Activated CD8-positive, alpha-beta memory T cell treated with anti-CD3 and anti-CD28 coated beads for 48 hours (primary cell): ENCODE results near the gene KCNN3.

Source experiments
- DNase-seq, 3 experiments: peaks; one replicate each; pipeline ENCODE4 v3.0.0-alpha.2; 2020; ENCODE audit warnings: low read depth in 2 of 3, low spot score in 2 of 3

Gene KCNN3

DNA sequence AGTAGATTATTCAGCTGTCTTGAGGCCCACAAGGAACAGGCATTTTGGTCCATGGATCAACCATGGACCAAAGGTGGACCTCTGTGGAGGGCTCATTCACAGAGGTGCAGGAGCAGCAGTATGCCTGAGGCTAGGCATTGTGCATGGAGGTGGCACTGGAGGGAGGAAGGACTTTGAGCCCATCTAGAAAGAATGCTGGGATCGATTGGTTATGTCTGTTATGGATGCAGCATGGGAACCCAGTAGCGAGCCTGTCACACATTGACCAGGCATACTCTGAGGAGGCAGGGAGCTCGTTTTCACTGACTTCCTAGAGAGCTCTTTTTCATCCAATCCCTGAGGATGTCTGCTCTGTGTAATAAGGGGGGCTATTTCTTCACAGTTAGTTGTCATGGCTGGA, 75.5 kb downstream of the KCNN3 start:
- no peak for DNase-seq

DNA sequence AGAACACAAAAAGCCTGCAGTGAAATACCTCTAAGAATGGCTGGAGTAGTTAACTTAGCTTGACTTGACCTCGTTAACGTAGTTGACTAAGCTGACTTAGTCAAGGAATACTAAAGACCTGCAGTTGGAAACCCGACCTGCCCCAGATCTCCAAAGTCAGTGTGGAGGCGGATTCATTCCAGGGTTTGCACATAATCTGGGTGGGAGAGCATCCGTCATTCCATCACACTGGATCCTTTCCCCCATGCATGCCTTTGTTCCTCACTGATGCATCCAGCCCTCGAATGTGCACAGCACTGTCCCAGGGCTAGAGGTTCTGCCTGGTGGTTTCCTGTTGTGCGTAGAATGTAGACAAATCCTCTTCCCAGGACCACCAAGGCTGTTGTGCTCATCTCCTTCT, 76.4 kb downstream of the KCNN3 start:
- DNase-seq, result no peak

DNA sequence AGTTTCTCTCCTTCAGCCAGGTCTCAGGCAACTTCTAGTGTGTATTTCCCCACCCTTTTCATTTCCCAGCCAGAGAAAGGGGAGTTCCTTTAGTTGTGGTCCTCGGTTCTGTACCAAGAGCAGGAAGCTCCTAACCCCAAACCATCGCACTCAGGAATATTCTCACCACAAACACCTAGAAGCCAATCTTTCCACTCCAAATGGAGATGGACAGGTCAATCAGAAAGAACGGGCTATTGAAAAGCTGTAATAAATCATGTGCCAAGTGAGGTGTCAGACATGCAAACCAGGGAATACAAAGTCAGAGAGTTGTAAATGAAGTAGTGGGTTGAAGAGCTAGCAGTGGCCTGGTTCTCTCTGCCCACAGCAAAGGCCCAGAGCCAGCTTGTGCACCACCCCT, 77.2 kb downstream of the KCNN3 start:
- no peak for DNase-seq

DNA sequence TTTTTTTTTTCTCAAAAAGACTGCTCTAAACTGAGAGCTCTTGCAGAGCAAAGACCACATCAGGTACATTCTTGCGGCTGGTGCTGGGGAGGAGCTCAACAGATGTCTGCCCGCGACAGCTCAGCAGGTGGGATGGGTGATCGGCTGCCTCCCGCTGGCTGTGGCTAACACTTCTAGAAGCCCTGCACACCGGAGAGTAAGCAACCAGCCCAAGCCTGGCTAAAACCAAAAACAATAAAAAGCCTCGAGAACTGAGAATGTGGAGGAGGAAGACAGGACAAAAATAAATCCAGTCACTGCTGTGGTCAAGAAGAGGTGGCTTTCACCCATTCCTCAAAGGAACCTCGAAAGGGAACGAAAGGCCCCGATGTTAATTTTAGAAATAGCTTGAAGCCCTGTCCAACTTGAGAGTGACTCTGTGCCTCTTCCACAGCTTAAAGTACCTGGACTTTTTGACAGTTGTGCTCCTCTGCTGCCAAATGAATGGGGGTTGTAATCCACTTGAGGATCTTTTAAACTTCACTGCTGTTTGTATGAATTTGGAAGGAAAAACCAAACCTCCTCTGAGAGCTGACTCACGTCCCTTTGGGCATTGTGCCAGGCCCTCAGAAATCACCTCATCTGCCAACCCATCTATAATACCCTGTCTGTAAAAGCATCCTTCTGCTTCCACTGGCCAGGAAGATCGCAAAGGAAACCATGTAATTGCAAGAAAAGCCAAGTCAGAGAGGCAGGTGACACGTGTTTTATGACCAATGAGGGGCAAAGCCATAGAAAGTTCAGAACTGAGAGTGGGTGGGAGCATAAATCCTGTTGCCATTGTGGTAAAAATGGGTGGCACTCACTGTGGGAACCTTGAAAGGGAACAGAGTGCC, 78.6 kb downstream of the KCNN3 start:
- DNase-seq, result peak in 2 of 3 experiments; percentile 48 to 54

DNA sequence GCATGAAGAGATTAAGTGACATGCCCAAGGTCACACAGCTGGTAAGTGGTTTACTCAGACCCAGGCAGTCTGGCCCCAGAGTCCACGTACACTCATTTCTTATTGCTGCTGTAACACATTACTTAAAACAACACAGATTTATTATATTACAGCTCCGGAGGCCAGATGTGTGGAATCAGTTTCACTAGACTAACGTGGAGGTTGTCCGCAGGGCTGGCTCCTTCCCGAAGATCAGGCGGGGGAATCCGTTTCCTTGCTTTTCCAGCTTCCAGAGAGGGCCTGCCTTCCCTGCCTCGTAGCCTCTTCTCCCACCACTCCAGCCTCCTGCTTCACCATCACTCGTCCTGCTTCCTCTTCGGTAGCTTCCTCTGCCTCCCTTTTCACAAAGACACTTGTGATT, 81.2 kb downstream of the KCNN3 start:
- no peak for DNase-seq

DNA sequence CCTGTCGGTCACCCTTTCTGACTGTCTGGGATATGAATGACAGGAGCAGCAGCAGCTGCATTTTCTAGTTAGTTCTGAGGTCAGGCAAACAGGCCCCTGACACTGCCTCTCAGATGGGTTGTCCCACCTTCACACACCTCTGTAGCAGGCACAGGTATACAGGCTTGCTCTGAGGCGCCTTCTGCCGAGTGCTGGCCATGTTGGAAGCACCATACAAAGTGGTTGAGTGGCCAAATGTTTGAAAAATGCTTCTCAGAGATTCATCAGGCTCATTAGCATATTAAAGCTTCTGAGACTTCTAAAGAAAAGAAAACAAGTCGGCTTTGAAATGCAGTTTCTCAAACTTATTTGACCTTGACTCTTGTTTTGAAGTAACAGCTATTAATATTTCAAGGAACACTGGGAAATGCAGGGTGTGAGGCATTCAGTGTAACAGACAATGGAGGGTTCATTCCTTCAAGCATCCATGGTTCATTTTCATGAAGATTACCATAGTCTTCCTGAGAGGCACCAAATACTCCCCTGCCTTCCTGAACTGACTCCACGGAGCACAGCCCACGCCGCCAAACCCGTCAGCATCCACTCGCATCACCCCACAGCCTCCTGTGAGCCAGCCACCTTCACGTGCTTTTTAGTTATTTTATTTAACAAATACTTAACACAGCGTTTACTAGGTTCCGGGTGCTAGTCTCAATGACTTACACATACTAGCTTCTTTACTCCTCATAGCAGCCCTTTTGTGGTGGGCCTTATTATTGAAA, 81.8 kb downstream of the KCNN3 start:
- DNase-seq, result no peak

DNA sequence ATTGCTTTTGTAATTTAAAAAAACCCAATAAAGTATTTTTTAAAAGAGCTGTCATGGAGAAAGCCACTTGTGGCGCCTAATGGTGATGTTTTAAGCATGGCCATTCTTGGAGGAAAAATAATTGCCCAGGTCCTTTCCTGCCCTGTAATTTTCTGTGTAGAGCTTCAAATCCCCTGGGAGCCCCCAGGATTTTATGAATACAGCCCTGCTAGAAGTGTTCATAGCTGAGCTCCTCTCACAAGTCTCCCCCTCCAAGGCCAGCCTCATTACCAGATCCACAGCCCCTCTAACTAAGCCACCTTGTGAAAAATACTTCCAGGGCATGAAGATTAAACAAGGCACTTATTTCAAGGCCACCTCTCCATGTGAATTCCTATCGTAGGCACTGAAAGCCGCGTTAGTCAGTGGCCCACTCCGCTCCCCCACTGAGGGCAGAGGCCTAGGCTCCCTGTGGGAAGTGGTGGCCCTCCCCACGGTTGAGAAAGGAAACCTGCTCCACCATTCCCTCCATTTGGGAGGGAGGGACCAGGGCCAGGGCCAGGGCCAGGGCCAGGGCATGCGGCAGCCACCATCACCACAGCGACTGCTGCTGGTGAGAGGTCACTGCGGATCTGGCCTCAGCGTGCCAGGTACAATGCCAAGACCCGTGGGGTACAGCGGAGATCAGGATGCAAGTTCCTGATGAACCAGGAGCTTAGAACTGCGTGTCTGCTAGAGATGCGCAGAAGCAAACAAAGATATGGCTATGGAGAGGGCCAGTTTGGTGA, 83.1 kb downstream of the KCNN3 start:
- DNase-seq, result no peak

DNA sequence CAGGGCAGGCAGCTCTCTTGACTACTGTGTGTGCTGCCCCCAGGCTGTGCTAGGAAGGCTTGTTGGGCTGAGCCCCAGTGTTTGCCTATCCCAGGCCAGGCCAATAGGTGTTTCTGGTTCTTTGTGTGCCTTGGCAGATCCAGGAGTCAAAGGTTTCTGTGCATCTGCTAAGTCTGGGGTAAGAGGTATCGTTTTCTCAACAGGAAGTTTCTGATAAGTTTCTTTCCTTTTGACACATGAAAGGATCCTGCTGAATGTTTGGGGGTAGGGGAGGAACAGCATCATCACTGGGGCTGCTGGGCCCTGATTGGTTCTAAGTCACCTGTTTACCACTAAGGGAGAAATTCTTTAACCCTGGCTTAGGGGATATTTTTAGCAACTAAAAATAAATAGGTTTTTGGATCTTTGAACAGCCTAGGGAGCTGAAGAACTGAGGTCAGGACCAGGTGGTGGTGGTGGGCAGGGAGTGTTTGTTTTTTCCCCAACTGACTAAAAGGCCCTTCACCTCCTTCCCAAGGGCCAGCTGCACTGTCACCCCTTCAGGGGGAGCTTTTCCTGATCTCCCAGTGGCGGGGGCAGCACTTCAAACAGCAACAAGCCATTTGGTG, 85.1 kb downstream of the KCNN3 start:
- DNase-seq, result peak in 1 of 3 experiments; percentile 19

DNA sequence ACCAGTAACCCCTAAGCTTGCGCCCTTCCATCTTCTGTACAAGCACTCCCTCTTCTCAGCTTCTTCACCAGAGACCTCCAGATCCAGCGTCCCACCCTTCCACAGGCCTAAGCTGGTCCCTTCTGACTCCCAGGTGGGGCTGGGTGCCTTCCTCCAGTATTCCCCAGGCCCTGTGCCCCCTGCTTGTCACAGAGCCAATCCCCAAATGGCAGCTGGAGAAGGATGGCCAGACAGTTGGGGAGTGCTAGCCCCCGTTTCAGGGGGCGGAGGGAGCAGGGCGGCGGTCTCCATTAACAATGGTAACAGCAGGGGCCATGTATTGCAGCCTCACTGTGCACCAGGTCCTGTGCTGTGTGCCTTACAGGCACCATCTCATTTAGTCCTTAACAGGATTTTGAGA, 85.7 kb downstream of the KCNN3 start:
- no peak for DNase-seq

DNA sequence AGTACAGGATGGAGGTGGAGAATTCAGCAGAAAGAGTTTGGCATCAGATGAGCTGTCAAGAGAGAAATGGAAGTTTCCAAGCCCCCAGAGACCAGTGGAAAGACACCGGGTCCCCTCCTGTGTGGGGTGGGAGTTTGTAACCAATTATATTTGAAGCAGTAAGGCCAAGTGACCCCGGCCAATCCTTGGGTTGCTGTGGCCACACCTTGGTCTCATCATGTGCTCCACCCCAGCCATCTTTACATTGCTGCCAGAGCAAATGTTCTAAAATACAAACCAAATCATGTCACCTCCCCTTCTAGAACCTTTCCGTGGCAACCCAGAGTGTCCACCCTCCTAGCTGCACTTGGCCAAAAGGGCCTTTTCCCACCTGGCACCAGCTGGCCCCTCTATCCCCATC, 86.1 kb downstream of the KCNN3 start:
- DNase-seq, result no peak

DNA sequence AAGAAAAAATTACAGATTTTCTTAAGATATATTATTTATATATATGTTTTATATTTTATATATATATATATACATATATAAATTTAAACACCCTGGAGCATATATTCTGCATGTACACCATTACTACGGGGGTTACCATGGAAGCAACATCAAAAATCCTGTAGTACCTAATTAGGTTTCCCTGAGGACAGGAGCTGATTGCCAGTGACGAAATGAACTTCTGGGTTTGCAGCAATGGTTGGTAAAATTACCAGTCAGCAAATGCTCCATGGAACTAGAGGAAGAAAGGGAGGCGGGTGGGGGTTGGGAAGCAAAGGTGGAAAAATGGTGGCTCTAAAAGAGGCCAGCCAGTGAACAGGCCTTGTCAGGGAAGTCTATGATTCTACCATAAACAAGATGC, 89.5 kb downstream of the KCNN3 start:
- DNase-seq, result no peak

DNA sequence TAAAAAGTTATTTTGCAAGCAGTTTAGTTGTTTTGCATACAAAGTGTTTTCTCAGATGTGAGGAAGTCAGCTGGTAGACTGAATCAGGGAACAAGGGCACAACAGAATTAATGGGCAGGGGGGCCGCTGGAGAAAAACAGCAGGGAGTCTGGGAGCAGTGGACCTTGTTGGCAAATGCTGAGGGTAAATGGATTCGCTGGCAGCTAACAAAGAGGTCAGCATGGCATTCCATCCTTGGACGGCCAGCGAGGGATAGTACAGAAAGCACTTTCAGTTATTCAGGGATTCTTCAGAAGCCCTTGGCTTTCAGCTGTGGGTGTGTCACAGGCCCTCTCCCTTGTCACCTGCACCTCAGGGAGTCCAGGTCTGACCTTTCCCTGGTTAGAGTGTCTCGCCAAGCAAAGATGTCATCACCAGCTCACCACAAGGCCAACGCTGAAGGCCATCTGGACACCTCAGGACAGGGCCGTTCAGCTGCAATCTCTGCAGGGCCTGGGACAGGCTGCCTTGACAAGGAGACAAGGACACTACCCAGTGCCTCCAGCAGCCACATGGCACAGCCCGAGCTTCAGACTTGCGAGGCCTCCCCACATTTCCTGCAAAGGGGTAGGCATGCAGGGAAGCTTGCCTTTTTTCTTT, 90.4 kb downstream of the KCNN3 start:
- no peak for DNase-seq

DNA sequence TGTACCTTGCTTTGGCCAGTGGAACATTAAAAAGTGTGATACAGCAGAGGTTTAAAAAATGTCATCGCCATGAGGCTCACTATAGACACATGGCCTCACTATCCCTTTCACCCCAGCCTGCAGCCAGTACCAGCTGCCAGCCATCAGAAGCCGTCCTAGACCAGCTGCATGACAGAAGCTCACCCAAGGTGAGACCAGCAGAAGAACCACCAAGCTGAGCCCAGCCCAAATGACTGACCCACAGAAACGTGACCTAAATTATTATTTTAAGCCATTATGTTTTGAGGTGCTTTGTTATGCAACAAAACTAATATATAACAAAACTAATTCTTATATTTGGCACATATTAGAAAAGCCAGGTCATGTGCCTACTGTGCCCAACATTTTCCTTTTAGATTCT, 91.1 kb downstream of the KCNN3 start:
- no peak for DNase-seq

DNA sequence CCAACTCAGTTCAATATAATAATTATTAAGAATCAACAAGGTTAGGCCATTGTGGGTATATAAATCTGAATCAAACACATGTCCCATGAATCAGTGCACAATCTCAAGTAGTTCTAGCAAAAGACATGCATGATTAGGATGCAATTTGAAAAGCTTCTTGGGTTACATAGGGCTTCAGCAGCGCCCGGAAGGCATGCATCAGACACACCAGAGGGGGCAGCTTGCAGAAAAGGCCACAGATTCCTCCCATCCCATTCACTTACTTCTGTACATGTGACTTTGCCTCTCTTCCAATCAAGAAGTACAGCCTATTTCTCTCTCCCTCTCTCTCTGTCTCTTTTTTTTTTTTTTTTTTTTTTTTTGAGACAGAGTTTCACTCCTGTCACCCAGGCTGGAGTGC, 91.8 kb downstream of the KCNN3 start:
- no peak for DNase-seq

DNA sequence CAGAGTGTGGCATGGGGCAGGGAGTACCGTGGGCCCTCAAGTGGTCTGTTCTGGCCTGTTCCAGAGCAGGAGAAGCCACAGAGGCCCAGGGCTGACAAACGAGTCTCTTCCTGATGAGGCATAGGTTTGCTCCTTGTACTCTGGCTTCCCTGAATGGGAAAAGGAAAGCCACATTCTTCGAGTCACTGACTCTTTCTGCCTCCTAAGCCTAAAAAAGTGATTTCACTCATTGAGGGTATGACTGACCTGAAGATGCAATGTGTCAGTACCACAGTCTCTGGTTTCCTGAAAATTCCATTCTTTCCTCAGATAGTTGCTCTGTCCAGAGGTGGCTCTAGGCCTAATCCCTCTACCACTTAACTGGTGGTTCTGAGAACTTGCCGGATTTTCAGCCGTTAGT, 92.3 kb downstream of the KCNN3 start:
- DNase-seq, result no peak

DNA sequence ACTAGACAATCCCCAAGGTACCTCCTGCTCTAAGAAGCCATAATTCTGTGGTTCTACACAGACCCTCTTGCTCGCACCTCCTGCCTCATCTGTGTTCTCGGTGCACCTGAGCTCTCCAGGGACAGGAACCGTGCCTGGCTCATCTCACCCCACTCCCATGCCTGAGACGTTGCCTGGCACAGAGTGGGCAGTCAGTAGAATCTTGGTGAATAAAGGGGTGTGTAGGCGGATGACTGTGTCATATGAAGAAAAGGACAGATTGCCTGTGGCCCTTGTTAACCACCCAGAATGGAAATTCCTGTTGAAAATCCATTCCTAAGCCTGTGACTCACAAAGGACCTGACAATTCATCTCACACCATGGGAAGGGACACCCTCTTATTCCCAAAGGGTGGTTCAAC, 92.9 kb downstream of the KCNN3 start:
- no peak for DNase-seq

DNA sequence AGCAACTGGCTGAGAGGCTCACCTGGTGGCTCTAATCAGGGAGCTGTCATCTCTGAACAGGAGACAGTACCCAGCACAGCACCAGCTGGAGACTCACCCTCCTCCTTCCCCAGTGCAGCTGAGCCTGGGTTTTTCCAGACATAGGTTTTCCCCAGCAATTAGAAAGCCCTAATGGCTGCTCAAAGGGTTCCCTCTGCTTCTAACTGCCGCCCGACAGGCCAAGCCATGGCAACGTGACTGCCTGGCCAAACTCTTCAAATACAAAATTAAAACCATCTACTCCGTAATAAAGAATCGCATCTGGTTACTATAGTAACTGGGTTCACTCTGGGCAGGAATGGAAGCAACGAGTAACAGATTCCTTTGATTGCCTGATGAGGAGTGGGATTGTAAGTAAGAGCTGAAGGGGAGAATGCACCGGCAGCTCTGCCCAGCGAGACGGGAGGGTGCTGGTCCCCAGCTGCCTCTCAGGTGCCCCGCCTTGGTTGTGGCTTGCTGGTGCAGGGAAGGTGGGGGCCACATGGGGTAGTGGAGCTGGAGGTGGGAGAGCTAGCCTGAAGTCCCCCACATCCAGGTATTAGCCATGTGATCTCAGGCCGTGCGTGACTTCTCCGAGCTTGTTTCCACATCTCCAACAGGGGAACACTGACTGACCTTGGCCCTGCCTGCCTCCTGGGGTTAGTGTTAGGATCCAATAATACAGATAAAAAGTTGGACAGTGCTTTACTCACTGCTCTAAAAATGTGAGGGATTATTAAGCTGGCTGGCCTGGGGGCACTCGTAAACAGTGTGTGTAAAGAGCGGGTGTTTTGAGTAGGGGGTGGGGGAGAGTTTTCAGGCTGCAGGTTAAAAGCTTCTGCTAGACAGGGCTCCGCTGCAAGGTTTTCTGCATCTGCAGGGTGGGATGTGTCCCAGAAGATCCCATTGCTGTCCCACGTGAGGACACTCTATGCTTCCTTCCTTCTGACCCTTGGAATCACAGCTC, 94.2 kb downstream of the KCNN3 start:
- DNase-seq, result no peak

DNA sequence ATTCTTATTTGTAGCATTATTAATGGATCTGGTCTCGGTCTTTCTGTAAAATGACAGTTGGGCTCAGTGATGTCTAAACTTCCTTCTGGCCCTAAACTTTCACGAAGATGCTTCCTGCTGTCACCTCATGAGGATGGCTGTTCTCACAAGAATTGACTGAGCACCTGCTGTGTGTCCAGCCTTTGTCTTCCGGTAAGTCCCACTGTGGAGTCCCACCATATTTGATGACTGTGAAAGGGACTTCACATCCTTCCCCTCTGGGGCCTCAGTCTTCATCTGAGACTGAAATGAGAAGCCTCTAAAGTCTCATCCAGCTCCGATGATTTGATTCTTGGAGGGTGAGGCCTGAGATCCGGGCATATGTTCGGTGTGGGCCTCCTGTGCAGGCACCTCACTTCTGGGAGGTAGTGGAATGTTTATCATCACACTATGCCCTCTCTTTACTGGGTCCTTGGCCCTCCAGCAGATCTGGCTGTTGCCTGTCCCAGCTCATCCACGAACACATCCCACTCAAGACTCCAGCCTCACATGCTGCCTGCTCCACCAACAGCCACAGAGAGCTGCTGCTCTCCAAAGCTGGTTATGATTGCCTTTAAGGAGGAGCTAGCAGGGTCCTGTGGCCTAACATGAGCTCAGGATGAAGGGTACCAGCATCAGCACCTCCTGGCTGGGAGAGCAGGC, 95.8 kb downstream of the KCNN3 start:
- DNase-seq, result no peak

DNA sequence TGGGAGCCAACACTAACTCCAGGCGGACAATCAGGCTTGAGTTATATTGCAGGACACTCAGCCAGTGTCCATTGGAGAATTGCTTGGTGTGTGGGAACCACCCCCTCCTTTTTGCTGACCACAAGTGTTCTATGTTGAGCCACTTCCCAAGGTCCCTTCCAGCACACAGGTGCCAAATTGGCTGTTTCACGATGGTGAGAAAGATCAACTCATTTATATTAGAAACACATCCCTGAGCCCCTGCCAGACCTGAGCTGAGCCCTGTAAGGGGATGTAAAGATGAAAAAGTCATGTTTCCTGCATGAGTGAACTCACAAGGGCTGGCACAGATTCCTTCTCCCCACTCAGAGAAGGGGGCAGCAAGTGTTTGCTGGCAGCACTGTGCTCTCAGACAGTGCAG, 96.5 kb downstream of the KCNN3 start:
- DNase-seq, result no peak
